Fibroblast of pulmonary artery (primary cell): Measurements from ENCODE around the gene SLC4A1AP.

Experiments used
- DNase-seq: peaks from one replicate; pipeline ENCODE4 v3.0.0-alpha.2; 2010; ENCODE audit warnings: low read depth
- H3K4me3 ChIP-seq: replicated peaks from 2 replicates; pipeline ENCODE4 v1.5.1; 2011; ENCODE audit warnings: low read depth, mild to moderate bottlenecking, control low read depth, low read length, moderate library complexity
- CTCF ChIP-seq: IDR thresholded peaks from 2 replicates; pipeline ENCODE4 v1.5.1; 2011; ENCODE audit warnings: mild to moderate bottlenecking, control low read depth, low read length, inconsistent platforms; ENCODE audit errors: missing control alignments

The SLC4A1AP gene

GRCh38 chr2:27709960-27710575, 46.4 kb downstream of the SLC4A1AP start:
- DNase-seq, result no peak
- no peak for TF ChIP-seq CTCF

DNA sequence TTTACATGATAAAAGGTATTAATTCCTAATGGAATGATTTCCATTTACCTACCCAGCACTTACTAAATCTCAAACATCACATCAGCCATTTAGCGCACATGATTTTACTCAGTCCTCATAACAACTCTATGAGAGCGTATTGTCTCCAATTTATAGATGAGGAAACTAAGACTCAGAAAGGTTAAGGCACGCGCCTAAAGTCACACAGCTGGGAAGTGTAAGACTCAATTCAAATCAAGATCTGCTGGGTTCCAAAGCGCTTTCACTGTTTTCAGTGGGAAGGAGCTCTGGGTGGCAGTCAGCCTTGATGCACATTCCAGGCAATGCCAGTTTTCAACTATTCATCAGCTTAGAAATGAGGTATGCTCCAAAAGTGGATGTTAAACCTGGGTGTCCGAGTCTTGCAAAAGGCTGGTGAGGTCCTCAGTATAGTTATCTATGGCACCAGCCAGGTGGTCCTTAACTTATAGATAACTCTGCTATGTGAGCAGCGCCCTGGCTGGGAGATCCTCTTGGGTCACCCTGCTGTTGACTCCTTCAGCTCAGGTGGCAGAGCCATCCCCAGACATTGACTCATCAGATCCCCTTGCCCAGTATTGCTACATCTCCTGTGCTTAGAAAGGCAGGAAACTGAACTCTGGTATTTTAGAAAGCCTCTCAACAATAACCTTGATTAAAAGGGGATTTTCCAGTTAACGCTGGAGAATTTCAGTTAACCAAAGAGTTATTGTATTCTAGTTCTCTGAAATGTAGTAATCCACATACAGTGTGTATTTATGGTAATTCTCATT, 47.1 kb downstream of the SLC4A1AP start:
- H3K4me3 ChIP-seq, result no peak overlapping the region
- TF ChIP-seq CTCF, result no peak
- DNase-seq, result peak; percentile 82

More at GRCh38 chr2:27709960-27710575, 46.4 kb downstream of the SLC4A1AP start:
- no peak overlapping the region for H3K4me3 ChIP-seq

GRCh38 chr2:27711804-27712203, 48.1 kb downstream of the SLC4A1AP start:
- DNase-seq, result no peak
- H3K4me3 ChIP-seq, result no peak overlapping the region
- no peak for TF ChIP-seq CTCF

DNA sequence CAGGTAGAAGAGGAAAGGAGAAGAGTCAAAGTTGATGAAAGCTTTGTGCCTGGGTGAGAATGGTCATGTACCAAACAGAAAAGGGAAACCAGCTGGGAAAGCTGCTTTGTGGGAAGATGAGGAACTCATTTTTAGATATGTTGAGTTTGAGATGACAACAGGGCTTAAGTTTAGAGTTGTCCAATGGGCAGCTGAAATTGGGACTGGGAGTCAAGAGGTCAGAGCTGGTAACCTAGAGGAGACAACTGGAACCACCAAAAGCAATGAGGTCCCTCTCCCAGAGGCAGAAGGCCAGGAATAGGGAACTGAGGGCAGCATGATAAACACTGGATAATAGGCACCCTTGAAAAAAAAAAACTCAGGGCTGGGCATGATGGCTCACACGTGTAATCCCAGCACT, 48.8 kb downstream of the SLC4A1AP start:
- TF ChIP-seq CTCF, result no peak
- no peak overlapping the region for H3K4me3 ChIP-seq
- no peak for DNase-seq

DNA sequence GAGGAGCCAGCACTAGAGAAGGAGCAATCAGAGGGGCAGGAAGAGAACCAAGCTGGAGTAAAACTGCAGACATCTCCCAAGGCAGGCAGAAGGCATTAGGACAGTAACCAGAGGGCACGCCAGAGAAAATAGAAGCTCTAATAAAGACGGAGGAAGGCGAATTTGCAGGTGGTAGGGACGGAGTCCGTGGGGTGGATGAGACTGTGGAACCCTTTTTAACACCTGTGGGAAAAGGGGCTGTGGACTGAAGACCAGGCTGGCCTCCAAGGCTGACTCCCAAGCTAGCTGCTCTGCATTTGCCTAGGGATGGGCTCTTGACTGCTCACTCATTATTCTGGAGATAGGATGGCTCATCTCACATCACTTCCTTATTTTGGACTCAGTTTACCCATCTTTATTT, 49.5 kb downstream of the SLC4A1AP start:
- TF ChIP-seq CTCF, result no peak
- no peak overlapping the region for H3K4me3 ChIP-seq

DNA sequence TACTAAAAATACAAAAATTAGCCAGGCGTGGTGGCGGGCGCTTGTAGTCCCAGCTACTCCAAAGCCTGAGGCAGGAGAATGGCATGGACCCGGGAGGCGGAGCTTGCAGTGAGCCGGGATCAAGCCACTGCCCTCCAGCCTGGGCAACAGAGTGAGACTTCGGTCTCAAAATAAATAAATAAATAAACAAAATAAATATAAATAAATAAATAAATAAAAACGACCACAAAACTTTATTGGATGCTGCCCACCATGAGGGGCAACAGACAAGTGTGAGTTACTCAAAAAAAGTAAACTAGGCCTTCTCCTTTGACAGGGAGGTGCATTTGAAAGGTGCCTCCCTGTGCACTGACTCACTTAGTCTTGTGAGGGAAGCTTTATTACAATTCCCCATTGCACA, 50.4 kb downstream of the SLC4A1AP start:
- no peak for TF ChIP-seq CTCF
- no peak for DNase-seq
- no peak overlapping the region for H3K4me3 ChIP-seq

More for the DNA sequence above, 49.5 kb downstream of the SLC4A1AP start:
- DNase-seq, result no peak
